Panc1 (cell line): ENCODE data around the gene MAGI1. TPM values are rescaled to one million over a fixed set of nuclear protein-coding genes. Genes with fewer than 3 reads are reported as not detected.

Source experiments
- ATAC-seq: fragments of 200-7000 bp; cut with Tn5 transposase; 2 replicates; pipeline ENCODE4 v1.9.1; 2020; ENCODE audit warnings: mild to moderate bottlenecking, moderate library complexity
- BruUV-seq: library from RNA; stranded (reverse); fragments of 400-500 nt; replicated peaks from 2 replicates; lab custom pipeline; 2021; lab: Mats Ljungman, UMichigan
- CTCF ChIA-PET: fragments of 300-600 bp; sonication (Branson Sonifier 250); formaldehyde crosslinking; loops from one replicate; lab custom pipeline; 2022; ENCODE audit warnings: antibody characterized with exemption; lab: Charles Lee
- POLR2A ChIA-PET: fragments of 300-600 bp; sonication (Branson Sonifier 250); formaldehyde crosslinking; loops from one replicate; lab custom pipeline; 2022; ENCODE audit warnings: antibody characterized with exemption; lab: Charles Lee
- DNase-seq: peaks from one replicate; pipeline ENCODE4 v3.0.0-alpha.2; 2010; ENCODE audit warnings: low read depth, low spot score
- H3K27ac ChIP-seq: 2 replicates; pipeline ENCODE4 v1.5.1; 2011; ENCODE audit warnings: mild to moderate bottlenecking, low read length, inconsistent platforms
- H3K27me3 ChIP-seq: fragments of 200-500 bp; sonication (Bioruptor generic); 2 replicates; pipeline ENCODE4 v1.6.0; 2014; ENCODE audit warnings: low read length, inconsistent platforms; ENCODE audit not compliant: control insufficient read depth, insufficient read depth
- H3K36me3 ChIP-seq: fragments of 200-500 bp; sonication (Bioruptor generic); 2 replicates; pipeline ENCODE4 v1.5.1; 2014; ENCODE audit warnings: inconsistent platforms, mild to moderate bottlenecking, low read length, moderate library complexity; ENCODE audit not compliant: control insufficient read depth, insufficient read depth
- H3K4me1 ChIP-seq: 2 replicates; pipeline ENCODE4 v1.5.1; 2011; ENCODE audit warnings: inconsistent platforms, mild to moderate bottlenecking, low read length, moderate library complexity; ENCODE audit not compliant: control insufficient read depth, insufficient read depth
- H3K4me3 ChIP-seq, 2 experiments: 2 replicates each; pipeline ENCODE4 v1.5.1; 2011 to 2012; ENCODE audit warnings: low read depth in 2 of 2, low read length in 2 of 2, mild to moderate bottlenecking in 2 of 2, inconsistent platforms in 1 of 2, moderate library complexity in 1 of 2
- H3K9me3 ChIP-seq: fragments of 200-500 bp; sonication (Bioruptor generic); 2 replicates; pipeline ENCODE4 v1.5.1; 2014; ENCODE audit warnings: low read depth, mild to moderate bottlenecking, inconsistent platforms, low read length, moderate library complexity; ENCODE audit not compliant: control insufficient read depth, insufficient read depth
- POLR2AphosphoS5 ChIP-seq: IDR thresholded peaks from 2 replicates; pipeline ENCODE4 v1.6.1; 2012; ENCODE audit warnings: mild to moderate bottlenecking, low read depth, low read length, moderate library complexity
- SIN3A ChIP-seq: IDR thresholded peaks from 2 replicates; pipeline ENCODE4 v1.6.1; 2012; ENCODE audit warnings: low read depth, mild to moderate bottlenecking, low read length, moderate library complexity, borderline replicate concordance; ENCODE audit not compliant: insufficient read depth
- TCF7L2 ChIP-seq: IDR thresholded peaks from 2 replicates; pipeline ENCODE4 v1.6.1; 2011; ENCODE audit warnings: mild to moderate bottlenecking, low read depth, low read length, inconsistent platforms
- in situ Hi-C: cut with HindIII; loops from 2 replicates; pipeline ENCODE4 v1.10.0; 2016; ENCODE audit warnings: low sequenced_read_pairs, low pct_unique_long_range_greater_than_20kb
- intact Hi-C: fragments of 100-400 bp; cut with micrococcal nuclease; formaldehyde crosslinking; loops from one replicate; pipeline ENCODE4 v1.10.0; 2022; ENCODE audit not compliant: unreplicated experiment
- total RNA-seq: library from RNA; stranded (reverse); gene quantifications from one replicate; pipeline ENCODE4 v1.2.1, GENCODE V29; 2021; ENCODE audit not compliant: unreplicated experiment
- TF ChIP-seq, protein P1 (sequence below): fragments of 450-650 bp; IDR thresholded peaks from 2 replicates; pipeline ENCODE4 v1.5.1; 2017; ENCODE audit warnings: mild to moderate bottlenecking
- TF ChIP-seq, protein P2 (sequence below), 2 experiments: IDR thresholded peaks; 2 replicates each; pipeline ENCODE4 v1.6.1; 2011 to 2012; ENCODE audit warnings: low read depth in 2 of 2, control low read depth in 1 of 2, low read length in 1 of 2, mild to moderate bottlenecking in 1 of 2, moderate library complexity in 1 of 2; ENCODE audit not compliant: insufficient read depth in 1 of 2

The MAGI1 gene
- total RNA-seq, 1 experiment from 2014 or later = 9.5 TPM

DNA sequence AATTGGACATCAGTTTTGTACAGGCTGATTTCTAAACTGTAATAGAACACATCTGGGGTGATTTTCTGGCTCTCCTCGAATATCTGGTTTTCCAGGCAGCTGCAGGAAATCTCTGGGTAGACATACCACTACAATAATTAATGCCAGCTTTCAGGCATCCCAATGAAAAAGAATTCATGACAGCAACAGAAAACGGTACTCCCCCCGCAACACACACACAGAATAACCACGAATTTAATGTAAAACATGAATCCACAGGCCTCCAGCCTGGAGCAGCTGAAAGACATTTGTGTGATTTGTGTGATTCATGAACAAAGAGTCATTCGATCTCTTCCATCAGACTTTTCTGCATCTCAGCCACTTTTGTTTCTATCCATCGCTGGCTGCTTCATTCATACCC lies 262.2 kb downstream of the MAGI1 start:
- ChIA-PET POLR2A (no interaction called here), CTCF (no interaction called here)
- no peak overlapping the region for H3K4me3 ChIP-seq
- no peak overlapping the region for H3K27ac ChIP-seq
- peaks cover 5% of the 10 kb centered on the region; the same call in 1 of the 2 replicates for H3K4me1 ChIP-seq
- no peaks in the 10 kb centered on the region for H3K9me3 ChIP-seq
- H3K36me3 ChIP-seq = no peaks in the 10 kb centered on the region
- intact Hi-C loops (no loop called here), in situ Hi-C loops (no loop called here)
- ATAC-seq = no peak
- no TSS peak for BruUV-seq
- no peaks in the 10 kb centered on the region for H3K27me3 ChIP-seq
- no peak for DNase-seq
- TF ChIP-seq, protein P1, sequence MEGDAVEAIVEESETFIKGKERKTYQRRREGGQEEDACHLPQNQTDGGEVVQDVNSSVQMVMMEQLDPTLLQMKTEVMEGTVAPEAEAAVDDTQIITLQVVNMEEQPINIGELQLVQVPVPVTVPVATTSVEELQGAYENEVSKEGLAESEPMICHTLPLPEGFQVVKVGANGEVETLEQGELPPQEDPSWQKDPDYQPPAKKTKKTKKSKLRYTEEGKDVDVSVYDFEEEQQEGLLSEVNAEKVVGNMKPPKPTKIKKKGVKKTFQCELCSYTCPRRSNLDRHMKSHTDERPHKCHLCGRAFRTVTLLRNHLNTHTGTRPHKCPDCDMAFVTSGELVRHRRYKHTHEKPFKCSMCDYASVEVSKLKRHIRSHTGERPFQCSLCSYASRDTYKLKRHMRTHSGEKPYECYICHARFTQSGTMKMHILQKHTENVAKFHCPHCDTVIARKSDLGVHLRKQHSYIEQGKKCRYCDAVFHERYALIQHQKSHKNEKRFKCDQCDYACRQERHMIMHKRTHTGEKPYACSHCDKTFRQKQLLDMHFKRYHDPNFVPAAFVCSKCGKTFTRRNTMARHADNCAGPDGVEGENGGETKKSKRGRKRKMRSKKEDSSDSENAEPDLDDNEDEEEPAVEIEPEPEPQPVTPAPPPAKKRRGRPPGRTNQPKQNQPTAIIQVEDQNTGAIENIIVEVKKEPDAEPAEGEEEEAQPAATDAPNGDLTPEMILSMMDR = no peak
- TF ChIP-seq SIN3A (no peak), POLR2AphosphoS5 (no peak), TCF7L2 (no peak)
- TF ChIP-seq, protein P2, sequence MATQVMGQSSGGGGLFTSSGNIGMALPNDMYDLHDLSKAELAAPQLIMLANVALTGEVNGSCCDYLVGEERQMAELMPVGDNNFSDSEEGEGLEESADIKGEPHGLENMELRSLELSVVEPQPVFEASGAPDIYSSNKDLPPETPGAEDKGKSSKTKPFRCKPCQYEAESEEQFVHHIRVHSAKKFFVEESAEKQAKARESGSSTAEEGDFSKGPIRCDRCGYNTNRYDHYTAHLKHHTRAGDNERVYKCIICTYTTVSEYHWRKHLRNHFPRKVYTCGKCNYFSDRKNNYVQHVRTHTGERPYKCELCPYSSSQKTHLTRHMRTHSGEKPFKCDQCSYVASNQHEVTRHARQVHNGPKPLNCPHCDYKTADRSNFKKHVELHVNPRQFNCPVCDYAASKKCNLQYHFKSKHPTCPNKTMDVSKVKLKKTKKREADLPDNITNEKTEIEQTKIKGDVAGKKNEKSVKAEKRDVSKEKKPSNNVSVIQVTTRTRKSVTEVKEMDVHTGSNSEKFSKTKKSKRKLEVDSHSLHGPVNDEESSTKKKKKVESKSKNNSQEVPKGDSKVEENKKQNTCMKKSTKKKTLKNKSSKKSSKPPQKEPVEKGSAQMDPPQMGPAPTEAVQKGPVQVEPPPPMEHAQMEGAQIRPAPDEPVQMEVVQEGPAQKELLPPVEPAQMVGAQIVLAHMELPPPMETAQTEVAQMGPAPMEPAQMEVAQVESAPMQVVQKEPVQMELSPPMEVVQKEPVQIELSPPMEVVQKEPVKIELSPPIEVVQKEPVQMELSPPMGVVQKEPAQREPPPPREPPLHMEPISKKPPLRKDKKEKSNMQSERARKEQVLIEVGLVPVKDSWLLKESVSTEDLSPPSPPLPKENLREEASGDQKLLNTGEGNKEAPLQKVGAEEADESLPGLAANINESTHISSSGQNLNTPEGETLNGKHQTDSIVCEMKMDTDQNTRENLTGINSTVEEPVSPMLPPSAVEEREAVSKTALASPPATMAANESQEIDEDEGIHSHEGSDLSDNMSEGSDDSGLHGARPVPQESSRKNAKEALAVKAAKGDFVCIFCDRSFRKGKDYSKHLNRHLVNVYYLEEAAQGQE (IDR thresholded peaks at IDR 0.05; ENCODE audit: insufficient read depth in 1 of 2, low read depth in 2 of 2, low read length in 1 of 2) = no peak

DNA sequence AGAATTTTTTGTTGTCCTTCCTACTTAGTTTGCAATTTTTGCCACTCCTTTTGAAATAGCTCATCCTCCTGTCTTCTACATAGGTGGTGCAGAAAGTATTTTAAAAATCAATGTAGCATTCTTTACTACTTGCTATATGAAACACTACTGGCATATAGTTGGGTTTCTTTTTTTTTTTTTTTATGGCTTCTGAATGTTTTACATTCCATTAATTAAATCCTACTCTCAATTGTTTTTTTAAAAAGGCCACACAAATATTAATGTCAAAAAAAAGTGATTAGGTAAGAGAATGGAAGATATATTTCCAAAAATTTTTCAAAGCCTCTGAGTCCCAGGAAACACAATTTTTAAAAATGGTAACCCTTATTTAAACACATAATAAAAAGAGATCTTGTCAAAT lies 262.6 kb downstream of the MAGI1 start:
- DNase-seq (no peak), ATAC-seq (no peak)
- no TSS peak for BruUV-seq
- H3K36me3 ChIP-seq = no peaks in the 10 kb centered on the region
- no peak for TF ChIP-seq TCF7L2
- no peak overlapping the region for H3K4me3 ChIP-seq
- CTCF ChIA-PET = no interaction called here
- POLR2A ChIA-PET = no interaction called here
- no peaks in the 10 kb centered on the region for H3K9me3 ChIP-seq
- in situ Hi-C loops = no loop called here
- peaks cover 5% of the 10 kb centered on the region; the same call in 1 of the 2 replicates for H3K4me1 ChIP-seq
- intact Hi-C loops = no loop called here
- no peak overlapping the region for H3K27ac ChIP-seq
- no peaks in the 10 kb centered on the region for H3K27me3 ChIP-seq

DNA sequence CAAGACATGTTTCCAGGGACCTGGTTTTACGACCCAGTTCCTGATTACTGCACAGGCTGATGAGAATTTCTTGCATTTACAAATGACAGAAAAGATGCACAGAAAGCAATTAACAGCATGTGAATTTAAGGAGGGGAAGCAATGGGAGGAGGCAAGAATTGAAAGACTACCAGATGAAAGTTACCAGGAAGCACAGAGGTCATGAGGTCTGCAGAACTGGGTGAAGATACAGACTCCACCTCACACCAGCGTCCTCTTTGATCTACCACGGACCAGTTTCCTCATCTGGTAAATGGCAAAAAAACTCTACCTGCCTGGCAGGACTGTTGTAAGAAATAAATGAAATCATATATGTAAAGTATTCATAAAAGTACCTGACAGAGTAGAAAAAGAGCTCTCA lies 266.0 kb downstream of the MAGI1 start:
- H3K27ac ChIP-seq = no peak overlapping the region
- no peaks in the 10 kb centered on the region for H3K36me3 ChIP-seq
- in situ Hi-C loops (no loop called here), intact Hi-C loops (no loop called here)
- no peak for DNase-seq
- TF ChIP-seq SIN3A (no peak), POLR2AphosphoS5 (no peak), TCF7L2 (no peak)
- TF ChIP-seq, protein P1 = no peak
- TF ChIP-seq, protein P2 (IDR thresholded peaks at IDR 0.05; ENCODE audit: insufficient read depth in 1 of 2, low read depth in 2 of 2, low read length in 1 of 2) = no peak
- H3K9me3 ChIP-seq = no peaks in the 10 kb centered on the region
- ChIA-PET CTCF (no interaction called here), POLR2A (no interaction called here)
- ATAC-seq = no peak
- H3K4me1 ChIP-seq = no peaks in the 10 kb centered on the region
- H3K27me3 ChIP-seq = no peaks in the 10 kb centered on the region
- no TSS peak for BruUV-seq
- no peak overlapping the region for H3K4me3 ChIP-seq
